CD14-positive monocyte (primary cell): Measurements from ENCODE around the gene MUC5B. TPM values are rescaled to one million over a fixed set of nuclear protein-coding genes. Genes with fewer than 3 reads are reported as not detected.

Source experiments
- DNase-seq, 3 donors: peaks; one replicate each; pipeline ENCODE4 v3.0.0-alpha.2; 2011 to 2022
- H2AFZ ChIP-seq: 2 replicates; pipeline ENCODE4 v1.6.0; 2012; ENCODE audit warnings: mild to moderate bottlenecking, low read depth, low read length, inconsistent platforms; ENCODE audit not compliant: insufficient read depth, poor library complexity, severe bottlenecking
- H3K27ac ChIP-seq, 2 donors: 1 replicate in 1 of 2; 2 replicates in 1 of 2; pipeline ENCODE4 v1.5.1; 2012 to 2013; ENCODE audit warnings: low read length in 2 of 2, control low read depth in 1 of 2, inconsistent platforms in 1 of 2, low read depth in 1 of 2, mild to moderate bottlenecking in 1 of 2
- H3K27me3 ChIP-seq, 2 donors: one replicate each; pipeline versions ENCODE4 v1.6.0 to v1.6.1; 2011 to 2013; ENCODE audit warnings: low read length in 2 of 2; ENCODE audit not compliant: control insufficient read depth in 2 of 2, insufficient read depth in 2 of 2
- H3K36me3 ChIP-seq, 2 donors: replicated peaks in 1 of 2; 1 replicate in 1 of 2; 2 replicates in 1 of 2; pipeline versions ENCODE4 v1.5.1 to v1.6.1; 2012 to 2013; ENCODE audit warnings: low read length in 2 of 2, control low read depth in 1 of 2, inconsistent platforms in 1 of 2, mild to moderate bottlenecking in 1 of 2; ENCODE audit not compliant: insufficient read depth in 2 of 2, control insufficient read depth in 1 of 2
- H3K4me1 ChIP-seq, 2 donors: 1 replicate in 1 of 2; 2 replicates in 1 of 2; pipeline versions ENCODE4 v1.5.1 to v1.6.1; 2012 to 2013; ENCODE audit warnings: low read length in 2 of 2, control low read depth in 1 of 2, inconsistent platforms in 1 of 2, mild to moderate bottlenecking in 1 of 2, moderate library complexity in 1 of 2; ENCODE audit not compliant: insufficient read depth in 2 of 2, control insufficient read depth in 1 of 2
- H3K4me2 ChIP-seq: replicated peaks from 2 replicates; pipeline ENCODE3; 2012; ENCODE audit warnings: low read length, moderate library complexity, mild to moderate bottlenecking; ENCODE audit not compliant: poor library complexity, severe bottlenecking; ENCODE audit errors: extremely low read depth
- H3K4me3 ChIP-seq, 3 experiments: fragments of 200-600 bp in 1 of 3; sonication (generic) in 1 of 3; replicated peaks in 1 of 3; 1 replicate in 2 of 3; 2 replicates in 1 of 3; pipeline ENCODE4 v1.5.1; 2011 to 2013; ENCODE audit warnings: low read length in 3 of 3, mild to moderate bottlenecking in 3 of 3, control low read depth in 2 of 3, low read depth in 2 of 3, inconsistent platforms in 1 of 3, moderate library complexity in 1 of 3
- H3K79me2 ChIP-seq: 2 replicates; pipeline ENCODE4 v1.6.0; 2012; ENCODE audit warnings: mild to moderate bottlenecking, control low read depth, inconsistent platforms, low read length, moderate library complexity; ENCODE audit not compliant: insufficient read depth
- H3K9ac ChIP-seq: 2 replicates; pipeline ENCODE4 v1.6.0; 2017; ENCODE audit warnings: low read length, mild to moderate bottlenecking; ENCODE audit not compliant: insufficient read depth, poor library complexity, severe bottlenecking
- H3K9me3 ChIP-seq, 2 donors: replicated peaks in 1 of 2; 1 replicate in 1 of 2; 2 replicates in 1 of 2; pipeline versions ENCODE4 v1.5.1 to v1.6.1; 2012 to 2013; ENCODE audit warnings: low read length in 2 of 2, control low read depth in 1 of 2; ENCODE audit not compliant: control insufficient read depth in 1 of 2, insufficient read depth in 1 of 2
- H4K20me1 ChIP-seq: 2 replicates; pipeline ENCODE4 v1.6.0; 2012; ENCODE audit warnings: mild to moderate bottlenecking, low read length, control low read depth, moderate library complexity; ENCODE audit not compliant: insufficient read depth
- H3K27ac Mint-ChIP-seq, 7 donors: one replicate each; pipeline ENCODE4 v1.8.0; 2020; ENCODE audit warnings: mild to moderate bottlenecking in 7 of 7, mixed read lengths in 7 of 7, moderate library complexity in 6 of 7, inconsistent platforms in 2 of 7
- H3K27me3 Mint-ChIP-seq, 3 donors: one replicate each; pipeline ENCODE4 v1.8.0; 2021 to 2022; ENCODE audit warnings: low read depth in 3 of 3, mild to moderate bottlenecking in 3 of 3, mixed read lengths in 3 of 3, moderate library complexity in 3 of 3, inconsistent platforms in 1 of 3
- H3K36me3 Mint-ChIP-seq, 2 donors: one replicate each; pipeline ENCODE4 v1.8.0; 2020; ENCODE audit warnings: mixed read lengths in 2 of 2, inconsistent platforms in 1 of 2, mild to moderate bottlenecking in 1 of 2
- H3K4me1 Mint-ChIP-seq: one replicate; pipeline ENCODE4 v1.8.0; 2020; ENCODE audit warnings: mild to moderate bottlenecking, mixed read lengths
- H3K4me3 Mint-ChIP-seq, 2 donors: one replicate each; pipeline ENCODE4 v1.8.0; 2020; ENCODE audit warnings: mild to moderate bottlenecking in 2 of 2, mixed read lengths in 2 of 2, moderate library complexity in 1 of 2
- H3K9me3 Mint-ChIP-seq, 7 donors: one replicate each; pipeline ENCODE4 v1.8.0; 2020 to 2022; ENCODE audit warnings: mixed read lengths in 7 of 7, mild to moderate bottlenecking in 6 of 7, moderate library complexity in 6 of 7, inconsistent platforms in 2 of 7
- CTCF ChIP-seq: fragments of 200-600 bp; IDR thresholded peaks from one replicate; pipeline ENCODE4 v1.8.0; 2022; ENCODE audit warnings: antibody characterized with exemption, mild to moderate bottlenecking
- WGBS: methylation state at CpG from one replicate; pipeline ENCODE4 v1.1.5; 2013; ENCODE audit warnings: missing lambda C conversion rate; ENCODE audit not compliant: insufficient coverage; 5-methylcytosine and 5-hydroxymethylcytosine counted together
- intact Hi-C, 2 donors: fragments of 100-400 bp; cut with micrococcal nuclease; formaldehyde crosslinking; loops; one replicate each; pipeline versions ENCODE4 v1.15.0 to v1.15.1; 2023
- polyA plus RNA-seq, 3 donors: library from polyadenylated mRNA; depleted of rRNA in 1 of 3; unstranded in 2 of 3; stranded (reverse) in 1 of 3; fragments of 300-500 nt in 2 of 3; fragments of >200 nt in 1 of 3; fragmentation: Illumina TruSeq in 2 of 3; gene quantifications; 1 replicate in 2 of 3; 2 replicates in 1 of 3; pipeline ENCODE4 v1.2.3, GENCODE V29; 2012 to 2021

The MUC5B gene
- polyA plus RNA-seq, 3 donors, result not detected

- no peaks in the 10 kb centered on the region for H3K36me3 ChIP-seq
- H3K27me3 ChIP-seq, result no peaks in the 10 kb centered on the region
- H4K20me1 ChIP-seq, result no peaks in the 10 kb centered on the region
- H3K4me3 Mint-ChIP-seq, result no peak overlapping the region
- peaks cover 2 to 4% (median 2%) of the 10 kb centered on the region in 3 donors for H3K27me3 Mint-ChIP-seq
- H3K4me1 Mint-ChIP-seq, result no peaks in the 10 kb centered on the region
- peaks cover 0 to 31% of the 10 kb centered on the region in 2 donors for H3K9me3 ChIP-seq
- H3K4me1 ChIP-seq, result no peaks in the 10 kb centered on the region
- H3K27ac ChIP-seq, result no peak overlapping the region
- intact Hi-C loops, result no loop called here
- DNase-seq, result no peak
- no peaks in the 10 kb centered on the region for H3K79me2 ChIP-seq
- no peaks in the 10 kb centered on the region for H3K36me3 Mint-ChIP-seq
- H3K4me3 ChIP-seq, result no peak overlapping the region
- H3K9me3 Mint-ChIP-seq, result peaks cover 0 to 25% (median 6%) of the 10 kb centered on the region in 7 donors
- H3K27ac Mint-ChIP-seq, result no peak overlapping the region
- no peak overlapping the region for H2AFZ ChIP-seq
- no peak for TF ChIP-seq CTCF
- H3K9ac ChIP-seq, result no peak overlapping the region
- WGBS, result 95% methylated on average over 58 of the region's 59 CpGs
- H3K4me2 ChIP-seq, result no peak overlapping the region
These were observed 28.5 kb upstream of the MUC5B start for GRCh38 chr11:1194231-1194976.

GRCh38 chr11:1194977-1195681 lies 27.7 kb upstream of the MUC5B start:
- no peak overlapping the region for H3K27ac ChIP-seq
- no peak for DNase-seq

More at GRCh38 chr11:1194977-1195681, 27.7 kb upstream of the MUC5B start:
- Histone ChIP-seq H3K4me1 (no peaks in the 10 kb centered on the region), H3K27me3 (no peaks in the 10 kb centered on the region), H3K9me3 (peaks cover 0 to 31% of the 10 kb centered on the region in 2 donors), H3K79me2 (no peaks in the 10 kb centered on the region), H3K4me3 (no peak overlapping the region), H3K9ac (no peak overlapping the region), H3K4me2 (no peak overlapping the region), H4K20me1 (no peaks in the 10 kb centered on the region), H3K36me3 (no peaks in the 10 kb centered on the region), H2AFZ (no peak overlapping the region)
- WGBS, result 89% methylated on average over 21 of the region's 32 CpGs
- no peaks in the 10 kb centered on the region for H3K4me1 Mint-ChIP-seq
- H3K27me3 Mint-ChIP-seq, result peaks cover 2 to 6% (median 2%) of the 10 kb centered on the region in 3 donors
- TF ChIP-seq CTCF, result no peak
- no peaks in the 10 kb centered on the region for H3K36me3 Mint-ChIP-seq
- no peak overlapping the region for H3K4me3 Mint-ChIP-seq
- H3K9me3 Mint-ChIP-seq, result peaks cover 0 to 25% (median 6%) of the 10 kb centered on the region in 7 donors
- intact Hi-C loops, result no loop called here
- H3K27ac Mint-ChIP-seq, result no peak overlapping the region
